GM10248 (cell line): Measurements from ENCODE around the gene FUCA2.
"Not testable (repeated sequence)": the region's sequence is repeated elsewhere in the genome, so short reads cannot be mapped to it uniquely, and the experiment has no call there.

Source experiments
- CTCF ChIA-PET: fragments of 300-600 bp; sonication (Branson Sonifier 250); formaldehyde crosslinking; extraction: SDS; loops from one replicate; lab custom pipeline; 2021; ENCODE audit warnings: antibody characterized with exemption; lab: Yijun Ruan, JAX
- POLR2A ChIA-PET: fragments of 350-650 bp; sonication (Branson Sonifier 250); formaldehyde crosslinking; extraction: SDS; loops from one replicate; lab custom pipeline; 2020; ENCODE audit warnings: antibody characterized with exemption; lab: Yijun Ruan, JAX
- DNase-seq: peaks from one replicate; pipeline ENCODE4 v3.0.0; 2012; ENCODE audit errors: extremely low spot score
- CTCF ChIP-seq: IDR thresholded peaks from 2 replicates; pipeline ENCODE4 v1.5.1; 2012; ENCODE audit warnings: mild to moderate bottlenecking, low read depth; ENCODE audit errors: extremely low read depth, missing control alignments, control extremely low read depth

Gene FUCA2

GRCh38 chr6:143451531-143451930, 60.0 kb downstream of the FUCA2 start:
- ChIA-PET POLR2A (no interaction called here), CTCF (interaction anchor here (2.9 kb wide), 1 partner anchor 25 kb away, joined by 13 read pairs; no protein-coding TSS in a partner anchor)
- TF ChIP-seq CTCF = no peak
- DNase-seq = no peak

- DNase-seq = peak; percentile 92
- CTCF ChIA-PET = interaction anchor here (0.8 to 2.9 kb wide), 5 partner anchors 22 to 60 kb away, joined by 3 to 13 read pairs (median 3); partner anchors contain the start of gene FUCA2
- no peak for TF ChIP-seq CTCF
- POLR2A ChIA-PET = no interaction called here
Measured at GRCh38 chr6:143450453-143451371, 60.8 kb downstream of the FUCA2 start, which contains the start of the genes ADAT2 and PEX3. Gene ADAT2, minus strand, starts transcription at chr6:143450695. Its CDS starts 37 bp downstream, at chr6:143450658. Gene PEX3, plus strand, starts transcription at chr6:143450805. Its CDS starts 238 bp downstream, at chr6:143451043.

GRCh38 chr6:143449714-143450452, 61.6 kb downstream of the FUCA2 start:
- ChIA-PET POLR2A (no interaction called here), CTCF (interaction anchor here (1.1 to 2.9 kb wide), 4 partner anchors 21 to 53 kb away, joined by 3 to 13 read pairs (median 3); no protein-coding TSS in a partner anchor)
- no peak for TF ChIP-seq CTCF
- peak; percentile 20 for DNase-seq

GRCh38 chr6:143449082-143449713, 62.3 kb downstream of the FUCA2 start:
- CTCF ChIA-PET = interaction anchor here (1.7 to 2.9 kb wide), 2 partner anchors 23 to 38 kb away, joined by 3 to 13 read pairs; no protein-coding TSS in a partner anchor
- POLR2A ChIA-PET = no interaction called here
- no peak for TF ChIP-seq CTCF
- no peak for DNase-seq

- CTCF ChIA-PET, POLR2A ChIA-PET, DNase-seq: not testable (repeated sequence)
Measured at GRCh38 chr6:143447865-143448264, 63.7 kb downstream of the FUCA2 start.
